Panc1 (cell line): ENCODE measurements around the gene TBC1D24. TPM values are rescaled to one million over a fixed set of nuclear protein-coding genes. Genes with fewer than 3 reads are reported as not detected.

Source experiments
- ATAC-seq: fragments of 200-7000 bp; cut with Tn5 transposase; 2 replicates; pipeline ENCODE4 v1.9.1; 2020; ENCODE audit warnings: mild to moderate bottlenecking, moderate library complexity
- BruUV-seq: library from RNA; stranded (reverse); fragments of 400-500 nt; replicated peaks from 2 replicates; lab custom pipeline; 2021; lab: Mats Ljungman, UMichigan
- CTCF ChIA-PET: fragments of 300-600 bp; sonication (Branson Sonifier 250); formaldehyde crosslinking; loops from one replicate; lab custom pipeline; 2022; ENCODE audit warnings: antibody characterized with exemption; lab: Charles Lee
- POLR2A ChIA-PET: fragments of 300-600 bp; sonication (Branson Sonifier 250); formaldehyde crosslinking; loops from one replicate; lab custom pipeline; 2022; ENCODE audit warnings: antibody characterized with exemption; lab: Charles Lee
- DNase-seq: peaks from one replicate; pipeline ENCODE4 v3.0.0-alpha.2; 2010; ENCODE audit warnings: low read depth, low spot score
- H3K27ac ChIP-seq: 2 replicates; pipeline ENCODE4 v1.5.1; 2011; ENCODE audit warnings: mild to moderate bottlenecking, low read length, inconsistent platforms
- H3K27me3 ChIP-seq: fragments of 200-500 bp; sonication (Bioruptor generic); 2 replicates; pipeline ENCODE4 v1.6.0; 2014; ENCODE audit warnings: low read length, inconsistent platforms; ENCODE audit not compliant: control insufficient read depth, insufficient read depth
- H3K36me3 ChIP-seq: fragments of 200-500 bp; sonication (Bioruptor generic); 2 replicates; pipeline ENCODE4 v1.5.1; 2014; ENCODE audit warnings: inconsistent platforms, mild to moderate bottlenecking, low read length, moderate library complexity; ENCODE audit not compliant: control insufficient read depth, insufficient read depth
- H3K4me1 ChIP-seq: 2 replicates; pipeline ENCODE4 v1.5.1; 2011; ENCODE audit warnings: inconsistent platforms, mild to moderate bottlenecking, low read length, moderate library complexity; ENCODE audit not compliant: control insufficient read depth, insufficient read depth
- H3K4me3 ChIP-seq, 2 experiments: 2 replicates each; pipeline ENCODE4 v1.5.1; 2011 to 2012; ENCODE audit warnings: low read depth in 2 of 2, low read length in 2 of 2, mild to moderate bottlenecking in 2 of 2, inconsistent platforms in 1 of 2, moderate library complexity in 1 of 2
- H3K9me3 ChIP-seq: fragments of 200-500 bp; sonication (Bioruptor generic); 2 replicates; pipeline ENCODE4 v1.5.1; 2014; ENCODE audit warnings: low read depth, mild to moderate bottlenecking, inconsistent platforms, low read length, moderate library complexity; ENCODE audit not compliant: control insufficient read depth, insufficient read depth
- POLR2AphosphoS5 ChIP-seq: IDR thresholded peaks from 2 replicates; pipeline ENCODE4 v1.6.1; 2012; ENCODE audit warnings: mild to moderate bottlenecking, low read depth, low read length, moderate library complexity
- SIN3A ChIP-seq: IDR thresholded peaks from 2 replicates; pipeline ENCODE4 v1.6.1; 2012; ENCODE audit warnings: low read depth, mild to moderate bottlenecking, low read length, moderate library complexity, borderline replicate concordance; ENCODE audit not compliant: insufficient read depth
- TCF7L2 ChIP-seq: IDR thresholded peaks from 2 replicates; pipeline ENCODE4 v1.6.1; 2011; ENCODE audit warnings: mild to moderate bottlenecking, low read depth, low read length, inconsistent platforms
- in situ Hi-C: cut with HindIII; loops from 2 replicates; pipeline ENCODE4 v1.10.0; 2016; ENCODE audit warnings: low sequenced_read_pairs, low pct_unique_long_range_greater_than_20kb
- intact Hi-C: fragments of 100-400 bp; cut with micrococcal nuclease; formaldehyde crosslinking; loops from one replicate; pipeline ENCODE4 v1.10.0; 2022; ENCODE audit not compliant: unreplicated experiment
- total RNA-seq: library from RNA; stranded (reverse); gene quantifications from one replicate; pipeline ENCODE4 v1.2.1, GENCODE V29; 2021; ENCODE audit not compliant: unreplicated experiment
- TF ChIP-seq, protein P1 (sequence below): fragments of 450-650 bp; IDR thresholded peaks from 2 replicates; pipeline ENCODE4 v1.5.1; 2017; ENCODE audit warnings: mild to moderate bottlenecking
- TF ChIP-seq, protein P2 (sequence below), 2 experiments: IDR thresholded peaks; 2 replicates each; pipeline ENCODE4 v1.6.1; 2011 to 2012; ENCODE audit warnings: low read depth in 2 of 2, control low read depth in 1 of 2, low read length in 1 of 2, mild to moderate bottlenecking in 1 of 2, moderate library complexity in 1 of 2; ENCODE audit not compliant: insufficient read depth in 1 of 2

TBC1D24 gene
- total RNA-seq, 1 experiment from 2014 or later = 26.7 TPM

DNA sequence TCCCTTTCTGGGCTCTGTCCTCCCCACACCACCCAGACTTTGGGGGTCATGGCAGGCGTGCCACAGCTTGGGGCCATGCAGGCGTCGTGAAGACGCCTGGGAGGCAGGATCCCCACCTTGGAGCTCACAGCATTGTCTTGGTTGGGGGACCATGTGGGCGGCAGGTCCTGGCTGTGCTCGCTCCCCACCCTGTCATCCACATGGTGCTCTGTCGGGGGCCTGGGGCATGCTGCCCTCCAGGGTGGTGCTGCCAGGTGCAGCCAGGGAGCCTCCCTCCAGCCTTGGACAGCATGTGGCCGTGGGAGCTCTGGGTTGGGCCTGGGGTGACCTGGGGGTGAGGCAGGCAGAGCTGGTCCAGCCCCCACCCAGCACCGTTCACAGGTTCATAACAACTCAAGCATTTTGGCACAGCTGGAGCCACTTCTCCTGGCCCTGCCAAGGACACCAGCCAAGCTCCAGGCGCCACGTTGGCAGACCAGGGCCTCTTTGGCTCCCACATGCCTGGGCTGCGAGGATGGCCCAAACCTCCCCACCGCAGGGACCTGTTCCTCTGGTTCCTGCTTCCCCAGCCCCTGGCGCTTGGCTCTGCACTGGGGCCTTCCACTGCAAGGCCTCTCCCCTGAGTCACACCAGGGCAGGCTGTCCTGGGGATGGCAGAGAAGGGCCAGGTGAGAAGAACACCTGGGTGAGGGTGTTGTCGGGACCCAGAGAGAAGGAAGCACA, 23.8 kb downstream of the TBC1D24 start:
- H3K27me3 ChIP-seq = no peaks in the 10 kb centered on the region
- no peak overlapping the region for H3K27ac ChIP-seq
- TF ChIP-seq, protein P1, sequence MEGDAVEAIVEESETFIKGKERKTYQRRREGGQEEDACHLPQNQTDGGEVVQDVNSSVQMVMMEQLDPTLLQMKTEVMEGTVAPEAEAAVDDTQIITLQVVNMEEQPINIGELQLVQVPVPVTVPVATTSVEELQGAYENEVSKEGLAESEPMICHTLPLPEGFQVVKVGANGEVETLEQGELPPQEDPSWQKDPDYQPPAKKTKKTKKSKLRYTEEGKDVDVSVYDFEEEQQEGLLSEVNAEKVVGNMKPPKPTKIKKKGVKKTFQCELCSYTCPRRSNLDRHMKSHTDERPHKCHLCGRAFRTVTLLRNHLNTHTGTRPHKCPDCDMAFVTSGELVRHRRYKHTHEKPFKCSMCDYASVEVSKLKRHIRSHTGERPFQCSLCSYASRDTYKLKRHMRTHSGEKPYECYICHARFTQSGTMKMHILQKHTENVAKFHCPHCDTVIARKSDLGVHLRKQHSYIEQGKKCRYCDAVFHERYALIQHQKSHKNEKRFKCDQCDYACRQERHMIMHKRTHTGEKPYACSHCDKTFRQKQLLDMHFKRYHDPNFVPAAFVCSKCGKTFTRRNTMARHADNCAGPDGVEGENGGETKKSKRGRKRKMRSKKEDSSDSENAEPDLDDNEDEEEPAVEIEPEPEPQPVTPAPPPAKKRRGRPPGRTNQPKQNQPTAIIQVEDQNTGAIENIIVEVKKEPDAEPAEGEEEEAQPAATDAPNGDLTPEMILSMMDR = no peak
- in situ Hi-C loops (no loop called here), intact Hi-C loops (no loop called here)
- CTCF ChIA-PET = no interaction called here
- no TSS peak for BruUV-seq
- H3K36me3 ChIP-seq = no peaks in the 10 kb centered on the region; the same call in 1 of the 2 replicates
- DNase-seq = no peak
- H3K4me3 ChIP-seq = no peak overlapping the region
- no peaks in the 10 kb centered on the region for H3K9me3 ChIP-seq
- peaks cover 23% of the 10 kb centered on the region for H3K4me1 ChIP-seq
- ATAC-seq = no peak
- POLR2A ChIA-PET = no interaction called here

DNA sequence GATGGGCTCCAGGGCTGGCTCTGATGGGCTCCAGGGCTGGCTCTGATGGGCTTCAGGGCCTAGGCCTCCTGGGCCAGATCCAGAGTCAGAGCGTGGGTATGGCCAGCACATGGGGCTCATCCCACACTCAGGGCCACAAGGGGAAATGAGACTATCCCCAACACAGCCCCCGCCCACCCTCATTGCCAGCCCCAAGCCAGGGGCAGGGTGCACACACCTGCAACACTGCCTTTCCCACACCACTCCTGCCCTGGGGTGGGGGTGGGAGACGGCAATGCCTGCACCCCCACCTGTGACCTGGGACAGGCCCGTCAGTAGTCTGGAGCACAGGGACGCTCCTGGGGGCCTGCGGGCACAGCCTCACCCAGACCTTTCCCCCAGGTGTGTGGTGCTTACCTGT, 24.5 kb downstream of the TBC1D24 start:
- Histone ChIP-seq H3K4me3 (no peak overlapping the region), H3K27ac (no peak overlapping the region), H3K36me3 (no peaks in the 10 kb centered on the region; the same call in 1 of the 2 replicates), H3K9me3 (no peaks in the 10 kb centered on the region), H3K27me3 (no peaks in the 10 kb centered on the region), H3K4me1 (peaks cover 23% of the 10 kb centered on the region)
- DNase-seq (no peak), ATAC-seq (no peak)
- BruUV-seq = no TSS peak
- no peak for TF ChIP-seq POLR2AphosphoS5
- no peak for TF ChIP-seq TCF7L2
- TF ChIP-seq, protein P2, sequence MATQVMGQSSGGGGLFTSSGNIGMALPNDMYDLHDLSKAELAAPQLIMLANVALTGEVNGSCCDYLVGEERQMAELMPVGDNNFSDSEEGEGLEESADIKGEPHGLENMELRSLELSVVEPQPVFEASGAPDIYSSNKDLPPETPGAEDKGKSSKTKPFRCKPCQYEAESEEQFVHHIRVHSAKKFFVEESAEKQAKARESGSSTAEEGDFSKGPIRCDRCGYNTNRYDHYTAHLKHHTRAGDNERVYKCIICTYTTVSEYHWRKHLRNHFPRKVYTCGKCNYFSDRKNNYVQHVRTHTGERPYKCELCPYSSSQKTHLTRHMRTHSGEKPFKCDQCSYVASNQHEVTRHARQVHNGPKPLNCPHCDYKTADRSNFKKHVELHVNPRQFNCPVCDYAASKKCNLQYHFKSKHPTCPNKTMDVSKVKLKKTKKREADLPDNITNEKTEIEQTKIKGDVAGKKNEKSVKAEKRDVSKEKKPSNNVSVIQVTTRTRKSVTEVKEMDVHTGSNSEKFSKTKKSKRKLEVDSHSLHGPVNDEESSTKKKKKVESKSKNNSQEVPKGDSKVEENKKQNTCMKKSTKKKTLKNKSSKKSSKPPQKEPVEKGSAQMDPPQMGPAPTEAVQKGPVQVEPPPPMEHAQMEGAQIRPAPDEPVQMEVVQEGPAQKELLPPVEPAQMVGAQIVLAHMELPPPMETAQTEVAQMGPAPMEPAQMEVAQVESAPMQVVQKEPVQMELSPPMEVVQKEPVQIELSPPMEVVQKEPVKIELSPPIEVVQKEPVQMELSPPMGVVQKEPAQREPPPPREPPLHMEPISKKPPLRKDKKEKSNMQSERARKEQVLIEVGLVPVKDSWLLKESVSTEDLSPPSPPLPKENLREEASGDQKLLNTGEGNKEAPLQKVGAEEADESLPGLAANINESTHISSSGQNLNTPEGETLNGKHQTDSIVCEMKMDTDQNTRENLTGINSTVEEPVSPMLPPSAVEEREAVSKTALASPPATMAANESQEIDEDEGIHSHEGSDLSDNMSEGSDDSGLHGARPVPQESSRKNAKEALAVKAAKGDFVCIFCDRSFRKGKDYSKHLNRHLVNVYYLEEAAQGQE (IDR thresholded peaks at IDR 0.05; ENCODE audit: insufficient read depth in 1 of 2, low read depth in 2 of 2, low read length in 1 of 2) = no peak
- TF ChIP-seq, protein P1 = no peak
- no peak for TF ChIP-seq SIN3A
- ChIA-PET POLR2A (no interaction called here), CTCF (no interaction called here)
- in situ Hi-C loops = no loop called here
- intact Hi-C loops = no loop called here
